Measurements from ENCODE around the gene MICAL3. TPM values are rescaled to one million over a fixed set of nuclear protein-coding genes. Genes with fewer than 3 reads are reported as not detected.
A peak's percentile ranks its signal among the peaks of the same experiment; 100 is the strongest.

The MICAL3 gene
- total RNA-seq, 4 donors from 2014 or later: 45.2 to 56.3 (median 46.3) TPM

GRCh38 chr22:17906978-17907747 is 117.2 kb downstream of the MICAL3 start:
- TF ChIP-seq EP300 (IDR thresholded peaks at IDR 0.05): no peak
- no peak for TF ChIP-seq CTCF (IDR thresholded peaks at IDR 0.05)
- no peak for TF ChIP-seq POLR2A (IDR thresholded peaks at IDR 0.05)
- WGBS, 2 donors: 72 to 81% methylated on average over 16 of the region's 16 CpGs
- peaks cover 0 to 55% (median 17%) of the 10 kb centered on the region in 4 donors for H3K4me1 ChIP-seq
- peak overlapping the region in 1 of 4 donors; percentile 26 for H3K27ac ChIP-seq
- H3K4me3 ChIP-seq: no peak overlapping the region
- H3K36me3 ChIP-seq: peaks cover 0 to 27% (median 0%) of the 10 kb centered on the region in 3 donors
- DNase-seq (ENCODE audit: low spot score in 2 of 2): no peak
- no peaks in the 10 kb centered on the region for H3K9me3 ChIP-seq
- H3K27me3 ChIP-seq: no peaks in the 10 kb centered on the region

DNA sequence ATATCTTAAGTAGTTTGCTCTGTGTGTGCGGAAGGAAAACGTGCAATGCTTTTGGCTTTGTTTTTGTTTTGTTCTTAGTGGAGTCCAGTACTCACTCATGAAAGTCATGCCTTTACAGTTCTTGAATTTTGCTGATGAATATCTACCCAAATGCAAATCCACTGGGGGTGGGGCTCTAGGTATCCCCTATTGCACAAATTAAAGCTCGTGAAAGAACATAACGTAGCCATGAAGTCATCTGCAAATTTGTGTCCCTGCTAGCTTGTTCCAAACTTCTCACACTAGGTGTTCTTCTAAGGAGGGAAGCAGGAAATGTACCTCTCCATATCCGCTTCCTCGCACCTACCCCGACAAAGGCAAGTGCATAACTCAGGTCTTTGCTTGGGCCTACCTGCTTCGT is 118.9 kb downstream of the MICAL3 start:
- TF ChIP-seq CTCF (IDR thresholded peaks at IDR 0.05) (no peak), EP300 (IDR thresholded peaks at IDR 0.05) (no peak), POLR2A (IDR thresholded peaks at IDR 0.05) (no peak)
- peaks cover 0 to 43% (median 0%) of the 10 kb centered on the region in 3 donors for H3K36me3 ChIP-seq
- no peak overlapping the region for H3K27ac ChIP-seq
- DNase-seq (ENCODE audit: low spot score in 2 of 2): no peak
- peaks cover 0 to 43% (median 12%) of the 10 kb centered on the region in 4 donors for H3K4me1 ChIP-seq
- H3K9me3 ChIP-seq: no peaks in the 10 kb centered on the region
- WGBS, 2 donors: 90 to 93% methylated on average over 8 of the region's 8 CpGs
- no peaks in the 10 kb centered on the region for H3K27me3 ChIP-seq
- H3K4me3 ChIP-seq: no peak overlapping the region

- Histone ChIP-seq H3K4me1 (peaks cover 0 to 28% (median 2%) of the 10 kb centered on the region in 4 donors), H3K4me3 (no peak overlapping the region), H3K27ac (peak overlapping the region in 2 of 4 donors; percentile 36 to 42), H3K27me3 (no peaks in the 10 kb centered on the region), H3K36me3 (peaks cover 0 to 56% (median 0%) of the 10 kb centered on the region in 3 donors), H3K9me3 (no peaks in the 10 kb centered on the region)
- no peak for TF ChIP-seq CTCF (IDR thresholded peaks at IDR 0.05)
- no peak for TF ChIP-seq POLR2A (IDR thresholded peaks at IDR 0.05)
- no peak for TF ChIP-seq EP300 (IDR thresholded peaks at IDR 0.05)
- no peak for DNase-seq (ENCODE audit: low spot score in 2 of 2)
- 48 to 51% methylated on average over 10 of the region's 10 CpGs for WGBS, 2 donors
Measured at GRCh38 chr22:17903564-17904295, 120.6 kb downstream of the MICAL3 start.

DNA sequence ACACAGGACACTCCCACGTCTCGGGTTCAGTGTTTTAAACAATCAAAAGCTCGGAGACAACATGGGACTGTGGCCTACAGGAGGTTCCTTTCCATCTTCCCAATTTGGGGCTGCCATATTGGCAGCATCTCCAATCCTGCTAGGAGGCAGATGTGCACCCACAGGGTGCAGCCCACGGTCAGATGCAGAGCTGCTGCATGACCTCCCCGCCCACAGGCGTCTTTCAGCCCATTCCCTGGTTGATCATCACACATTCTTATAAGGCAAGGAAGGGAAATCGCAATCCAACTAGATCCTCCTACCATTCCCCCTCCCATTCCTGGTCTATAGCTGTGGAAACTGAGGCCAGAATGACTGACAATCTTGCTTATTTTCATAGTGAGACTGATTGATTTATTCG is 121.4 kb downstream of the MICAL3 start:
- DNase-seq (ENCODE audit: low spot score in 2 of 2): no peak
- no peak overlapping the region for H3K4me3 ChIP-seq
- H3K36me3 ChIP-seq: peaks cover 0 to 62% (median 0%) of the 10 kb centered on the region in 3 donors
- no peaks in the 10 kb centered on the region for H3K27me3 ChIP-seq
- no peaks in the 10 kb centered on the region for H3K9me3 ChIP-seq
- TF ChIP-seq CTCF (IDR thresholded peaks at IDR 0.05) (no peak), POLR2A (IDR thresholded peaks at IDR 0.05) (no peak), EP300 (IDR thresholded peaks at IDR 0.05) (no peak)
- no peak overlapping the region for H3K27ac ChIP-seq
- peaks cover 0 to 25% (median 2%) of the 10 kb centered on the region in 4 donors for H3K4me1 ChIP-seq
- 69 to 79% methylated on average over 8 of the region's 8 CpGs for WGBS, 2 donors

DNA sequence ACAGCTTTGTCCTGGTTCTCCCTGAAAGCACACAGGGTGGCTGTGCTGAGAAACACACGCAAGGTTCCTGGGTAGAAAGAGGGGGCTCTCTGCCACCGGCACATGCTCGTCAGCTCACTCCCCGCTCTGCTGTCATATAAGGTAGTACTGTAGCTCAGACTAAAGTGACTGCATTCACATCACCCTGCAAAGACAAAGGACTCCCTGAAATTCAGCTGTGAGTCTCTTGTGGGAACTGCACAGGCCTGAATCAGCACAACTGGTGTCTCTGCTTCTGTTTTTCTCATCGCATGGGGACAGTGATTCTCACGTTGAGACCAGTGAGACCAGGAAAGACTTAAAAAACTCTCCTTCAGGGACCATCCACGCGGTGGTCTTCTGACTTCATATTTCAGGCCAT is 126.0 kb downstream of the MICAL3 start:
- H3K36me3 ChIP-seq: peaks cover 0 to 61% (median 3%) of the 10 kb centered on the region in 3 donors
- H3K4me1 ChIP-seq: peaks cover 0 to 11% (median 0%) of the 10 kb centered on the region in 4 donors
- no peak overlapping the region for H3K27ac ChIP-seq
- WGBS, 2 donors: 79 to 86% methylated on average over 8 of the region's 8 CpGs
- no peaks in the 10 kb centered on the region for H3K27me3 ChIP-seq
- no peak overlapping the region for H3K4me3 ChIP-seq
- H3K9me3 ChIP-seq: no peaks in the 10 kb centered on the region
- no peak for DNase-seq (ENCODE audit: low spot score in 2 of 2)
- TF ChIP-seq CTCF (IDR thresholded peaks at IDR 0.05) (no peak), EP300 (IDR thresholded peaks at IDR 0.05) (no peak), POLR2A (IDR thresholded peaks at IDR 0.05) (no peak)

All from tibial nerve (tissue), 4 donors.